Sigmoid colon (tissue), 7 donors: ENCODE results near the gene FAM50B. TPM values are rescaled to one million over a fixed set of nuclear protein-coding genes. Genes with fewer than 3 reads are reported as not detected.

ENCODE experiments used
- DNase-seq: peaks from one replicate; pipeline ENCODE4 v3.0.0-alpha.2; 2019
- H3K27ac ChIP-seq, 4 donors: fragments of 200-600 bp; sonication (generic); one replicate each; pipeline ENCODE4 v1.5.1; 2016 to 2019; ENCODE audit warnings: mild to moderate bottlenecking in 1 of 4
- H3K27me3 ChIP-seq, 3 donors: fragments of 200-600 bp; sonication (generic); one replicate each; pipeline ENCODE4 v1.5.1; 2019; ENCODE audit warnings: mild to moderate bottlenecking in 1 of 3
- H3K36me3 ChIP-seq, 4 donors: fragments of 200-600 bp; sonication (generic); one replicate each; pipeline ENCODE4 v1.5.1; 2016 to 2019
- H3K4me1 ChIP-seq, 4 donors: fragments of 200-600 bp; sonication (generic); one replicate each; pipeline ENCODE4 v1.5.1; 2017 to 2019
- H3K4me3 ChIP-seq, 4 donors: fragments of 200-600 bp; sonication (generic); one replicate each; pipeline ENCODE4 v1.5.1; 2017 to 2019; ENCODE audit warnings: mild to moderate bottlenecking in 2 of 4, moderate library complexity in 1 of 4
- H3K9me3 ChIP-seq, 4 donors: fragments of 200-600 bp in 3 of 4; sonication (generic) in 3 of 4; one replicate each; pipeline versions ENCODE4 v1.5.1 to v1.6.1; 2013 to 2019
- EP300 ChIP-seq, 4 donors: sonication (generic); formaldehyde crosslinking; IDR thresholded peaks; one replicate each; pipeline ENCODE4 v1.6.1; 2017; ENCODE audit warnings: antibody characterized with exemption in 4 of 4
- POLR2A ChIP-seq, 2 donors: fragments of 450-650 bp; IDR thresholded peaks; one replicate each; pipeline ENCODE4 v1.6.1; 2016; ENCODE audit warnings: antibody characterized with exemption in 2 of 2, mild to moderate bottlenecking in 2 of 2, moderate library complexity in 2 of 2
- POLR2AphosphoS5 ChIP-seq, 4 donors: sonication (generic); formaldehyde crosslinking; IDR thresholded peaks; one replicate each; pipeline ENCODE4 v1.6.1; 2017; ENCODE audit warnings: antibody characterized with exemption in 4 of 4
- WGBS, 2 donors: extraction: QIAGEN DNeasy Blood & Tissue Kit; methylation state at CpG; one replicate each; pipeline ENCODE4 v1.1.7; 2013; 5-methylcytosine and 5-hydroxymethylcytosine counted together
- intact Hi-C: fragments of 100-400 bp; cut with DNase I; formaldehyde crosslinking; loops from one replicate; pipeline ENCODE4 v1.15.1; 2023
- polyA plus RNA-seq, 3 donors: library from polyadenylated mRNA; stranded (reverse); fragments of 200-250 nt; gene quantifications; one replicate each; pipeline ENCODE4 v1.2.3, GENCODE V29; 2013
- total RNA-seq, 4 donors: library from RNA; depleted of rRNA; stranded (reverse); fragments of >200 nt; gene quantifications; one replicate each; pipeline ENCODE4 v1.1.0, GENCODE V29; 2016
- TF ChIP-seq, protein P1 (sequence below), 4 experiments: fragments of 450-650 bp in 3 of 4; fragments of 200-600 bp in 1 of 4; IDR thresholded peaks; one replicate each; pipeline ENCODE4 v1.5.1; 2016 to 2019; ENCODE audit warnings: antibody characterized with exemption in 4 of 4, mild to moderate bottlenecking in 3 of 4, moderate library complexity in 2 of 4
- donor health status: healthy with polysubstance abuse.
- donor health status: Bipolar disorder and iron deficiency.
- donor health status: healthy.

The FAM50B gene
- total and polyA plus RNA-seq, 7 donors: 2.5 to 16.1 (median 9.6) TPM

DNA sequence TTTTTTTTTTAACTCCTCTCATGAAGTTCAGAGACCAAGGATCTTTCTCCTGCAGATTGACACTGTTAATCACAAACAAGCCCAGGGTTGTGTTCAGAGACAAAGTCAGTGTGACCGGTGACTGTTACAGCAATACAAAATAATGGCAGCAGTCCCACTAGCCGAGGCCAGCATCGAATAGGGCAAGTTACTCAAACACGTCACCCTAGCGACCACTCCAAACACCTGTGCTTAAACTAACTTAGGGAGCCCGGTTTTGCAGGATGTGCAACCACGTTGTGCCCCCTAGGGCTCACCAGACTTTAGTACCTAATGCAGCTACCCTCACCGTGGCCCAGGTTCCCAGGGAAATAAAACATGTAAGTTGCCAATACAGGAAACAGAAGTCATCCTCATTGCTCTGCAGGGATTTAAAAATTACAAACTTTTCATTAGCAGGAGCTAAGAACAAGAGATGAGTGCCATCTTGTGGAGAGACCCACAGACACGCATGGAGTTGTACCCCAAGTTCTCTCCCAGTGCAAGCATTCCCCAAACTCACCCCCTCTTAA, 38.1 kb downstream of the FAM50B start:
- Histone ChIP-seq H3K9me3 (no peaks in the 10 kb centered on the region), H3K27me3 (no peaks in the 10 kb centered on the region), H3K36me3 (no peaks in the 10 kb centered on the region), H3K27ac (no peak overlapping the region), H3K4me3 (no peak overlapping the region), H3K4me1 (peaks cover 0 to 12% (median 4%) of the 10 kb centered on the region in 4 donors)
- intact Hi-C loops: loop anchor here (1.0 kb wide), 1 partner anchor 145 kb away; no protein-coding TSS in a partner anchor
- DNase-seq: no peak
- WGBS, 2 donors: 52 to 68% methylated on average over 9 of the region's 9 CpGs
- TF ChIP-seq, protein P1, sequence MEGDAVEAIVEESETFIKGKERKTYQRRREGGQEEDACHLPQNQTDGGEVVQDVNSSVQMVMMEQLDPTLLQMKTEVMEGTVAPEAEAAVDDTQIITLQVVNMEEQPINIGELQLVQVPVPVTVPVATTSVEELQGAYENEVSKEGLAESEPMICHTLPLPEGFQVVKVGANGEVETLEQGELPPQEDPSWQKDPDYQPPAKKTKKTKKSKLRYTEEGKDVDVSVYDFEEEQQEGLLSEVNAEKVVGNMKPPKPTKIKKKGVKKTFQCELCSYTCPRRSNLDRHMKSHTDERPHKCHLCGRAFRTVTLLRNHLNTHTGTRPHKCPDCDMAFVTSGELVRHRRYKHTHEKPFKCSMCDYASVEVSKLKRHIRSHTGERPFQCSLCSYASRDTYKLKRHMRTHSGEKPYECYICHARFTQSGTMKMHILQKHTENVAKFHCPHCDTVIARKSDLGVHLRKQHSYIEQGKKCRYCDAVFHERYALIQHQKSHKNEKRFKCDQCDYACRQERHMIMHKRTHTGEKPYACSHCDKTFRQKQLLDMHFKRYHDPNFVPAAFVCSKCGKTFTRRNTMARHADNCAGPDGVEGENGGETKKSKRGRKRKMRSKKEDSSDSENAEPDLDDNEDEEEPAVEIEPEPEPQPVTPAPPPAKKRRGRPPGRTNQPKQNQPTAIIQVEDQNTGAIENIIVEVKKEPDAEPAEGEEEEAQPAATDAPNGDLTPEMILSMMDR (IDR thresholded peaks at IDR 0.05): peak in 3 of 4 experiments; percentile 13 to 47 (median 46)
- no peak for TF ChIP-seq POLR2A (IDR thresholded peaks at IDR 0.05)

DNA sequence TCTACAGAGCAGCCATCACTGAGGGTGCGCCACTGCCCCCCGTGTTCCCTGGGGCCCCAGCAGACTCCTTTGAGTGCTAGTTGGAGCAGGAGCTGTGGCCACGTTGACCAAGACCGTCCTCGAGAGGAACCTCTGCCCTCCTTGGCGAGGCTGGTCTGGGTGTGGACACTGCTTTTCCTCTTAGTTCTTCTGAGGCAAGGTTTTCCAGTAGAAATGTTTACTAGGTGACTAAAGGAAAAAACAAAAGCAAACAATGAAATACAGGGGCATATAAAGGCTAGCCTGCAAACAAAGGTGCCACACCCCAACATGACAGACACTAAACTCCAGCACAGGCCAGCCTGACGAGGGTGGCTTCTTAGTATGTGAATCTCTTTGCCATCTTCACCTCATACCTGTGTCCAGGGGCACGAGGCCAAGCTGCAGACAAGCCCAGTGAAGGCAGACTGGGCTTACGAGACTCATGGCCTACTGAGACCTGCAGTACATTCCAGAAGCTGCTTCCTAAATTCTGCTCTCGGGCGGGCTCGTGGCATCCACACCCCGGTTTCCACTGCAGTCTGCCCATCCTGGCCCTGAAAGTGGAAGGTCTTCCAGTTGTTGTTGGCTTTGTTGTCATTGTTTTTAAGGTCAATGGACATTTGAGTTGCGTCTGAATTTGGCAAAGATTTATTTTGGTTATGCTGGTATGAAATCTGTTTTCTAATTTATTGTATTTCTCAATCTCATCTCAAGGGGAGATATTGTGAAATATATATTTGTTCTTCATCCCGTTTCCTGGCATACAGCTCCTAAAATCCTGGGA, 39.2 kb downstream of the FAM50B start:
- TF ChIP-seq, protein P1 (IDR thresholded peaks at IDR 0.05): no peak
- TF ChIP-seq POLR2A (IDR thresholded peaks at IDR 0.05): no peak
- no peak for TF ChIP-seq POLR2AphosphoS5 (IDR thresholded peaks at IDR 0.05)
- no peak for TF ChIP-seq EP300 (IDR thresholded peaks at IDR 0.05)
- Histone ChIP-seq H3K4me3 (no peak overlapping the region), H3K27me3 (no peaks in the 10 kb centered on the region), H3K27ac (peak overlapping the region in 1 of 4 donors; percentile 33), H3K4me1 (peaks cover 0 to 11% (median 4%) of the 10 kb centered on the region in 4 donors), H3K36me3 (no peaks in the 10 kb centered on the region), H3K9me3 (no peaks in the 10 kb centered on the region)
- intact Hi-C loops: no loop called here
- no peak for DNase-seq
- 50 to 78% methylated on average over 15 of the region's 15 CpGs for WGBS, 2 donors

DNA sequence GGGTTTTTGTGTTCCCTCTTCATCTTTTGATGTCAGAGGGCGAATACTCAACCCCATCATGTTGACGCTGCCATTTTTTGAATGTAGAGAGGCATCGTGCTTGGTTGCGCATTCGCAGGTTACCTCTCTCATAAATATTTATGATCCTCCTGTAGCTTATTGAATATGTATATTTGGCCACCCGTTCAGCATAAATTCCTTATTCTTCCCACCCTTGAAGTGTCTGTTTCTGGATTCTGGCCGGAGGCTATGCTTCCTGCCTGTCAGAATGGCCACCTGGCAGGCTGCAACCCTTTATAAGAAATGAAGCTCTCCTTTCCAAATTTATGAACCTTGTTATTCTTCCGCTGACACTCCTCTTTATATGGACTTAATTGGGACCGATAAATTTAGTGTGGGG, 40.9 kb downstream of the FAM50B start:
- intact Hi-C loops: no loop called here
- 90 to 94% methylated on average over 9 of the region's 9 CpGs for WGBS, 2 donors

DNA sequence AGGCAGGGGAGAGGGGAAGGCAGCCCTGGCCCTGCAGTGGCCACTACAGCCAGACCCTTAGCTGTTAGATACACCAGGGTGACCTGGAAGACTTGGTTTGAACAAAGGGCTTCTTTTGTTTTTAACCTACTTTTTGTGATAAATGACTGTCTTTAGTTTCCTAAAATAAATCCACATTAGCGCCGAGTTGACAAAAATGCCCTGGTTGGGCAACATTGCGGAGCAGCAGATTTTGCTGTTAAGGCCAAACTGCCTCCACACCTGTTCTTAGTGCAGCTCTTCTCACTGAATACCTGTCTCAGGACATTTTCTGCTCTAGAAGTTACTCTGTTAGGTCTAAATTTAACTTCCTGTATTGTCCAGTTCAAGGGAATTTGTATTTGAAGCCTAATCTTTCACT, 42.7 kb downstream of the FAM50B start:
- no peak for DNase-seq
- Histone ChIP-seq H3K4me3 (no peak overlapping the region), H3K27me3 (no peaks in the 10 kb centered on the region), H3K9me3 (no peaks in the 10 kb centered on the region), H3K27ac (peak overlapping the region in 1 of 4 donors; percentile 4), H3K4me1 (no peaks in the 10 kb centered on the region), H3K36me3 (no peaks in the 10 kb centered on the region)
- 89 to 97% methylated on average over 3 of the region's 3 CpGs for WGBS, 2 donors
- intact Hi-C loops: no loop called here
- TF ChIP-seq POLR2AphosphoS5 (IDR thresholded peaks at IDR 0.05) (no peak), EP300 (IDR thresholded peaks at IDR 0.05) (no peak), POLR2A (IDR thresholded peaks at IDR 0.05) (no peak)
- TF ChIP-seq, protein P1 (IDR thresholded peaks at IDR 0.05): no peak

More for the DNA sequence above, 40.9 kb downstream of the FAM50B start:
- no peaks in the 10 kb centered on the region for H3K36me3 ChIP-seq
- DNase-seq: no peak
- no peaks in the 10 kb centered on the region for H3K9me3 ChIP-seq
- no peak overlapping the region for H3K27ac ChIP-seq
- no peaks in the 10 kb centered on the region for H3K27me3 ChIP-seq
- H3K4me3 ChIP-seq: no peak overlapping the region
- TF ChIP-seq POLR2A (IDR thresholded peaks at IDR 0.05): no peak
- TF ChIP-seq EP300 (IDR thresholded peaks at IDR 0.05): no peak
- TF ChIP-seq, protein P1 (IDR thresholded peaks at IDR 0.05): no peak
- TF ChIP-seq POLR2AphosphoS5 (IDR thresholded peaks at IDR 0.05): no peak
- no peaks in the 10 kb centered on the region for H3K4me1 ChIP-seq
